HUDEP-2 (cell line): ENCODE data around the gene AKR1C2.
"Not testable (repeated sequence)": the region's sequence is repeated elsewhere in the genome, so short reads cannot be mapped to it uniquely, and the experiment has no call there.

Experiments used
- DNase-seq, 76 experiments: peaks; one replicate each; lab custom pipeline; 2025; ENCODE audit not compliant: unreplicated experiment in 76 of 76; lab: John Stamatoyannopoulos, UW

The AKR1C2 gene

GRCh38 chr10:4992564-4992963 is 11.1 kb downstream of the AKR1C2 start:
- not testable (repeated sequence) for DNase-seq

- DNase-seq, result not testable (repeated sequence)
Observed at GRCh38 chr10:4991463-4991862, 12.2 kb downstream of the AKR1C2 start.

- DNase-seq, result no peak
Observed at GRCh38 chr10:4990217-4990616, 13.4 kb downstream of the AKR1C2 start.

- DNase-seq, result not testable (repeated sequence)
Observed at GRCh38 chr10:4988000-4988641, 15.5 kb downstream of the AKR1C2 start.

- no peak for DNase-seq
Observed at GRCh38 chr10:4984971-4985594, 18.6 kb downstream of the AKR1C2 start.

- no peak for DNase-seq
Observed at GRCh38 chr10:4984223-4984622, 19.4 kb downstream of the AKR1C2 start.

GRCh38 chr10:4983615-4984216 is 19.9 kb downstream of the AKR1C2 start:
- no peak for DNase-seq

- DNase-seq, result peak in 1 of 76 experiments; percentile 2
Observed at GRCh38 chr10:4982764-4983226, 20.9 kb downstream of the AKR1C2 start.

- DNase-seq, result peak in 70 of 76 experiments; percentile 4 to 88 (median 42)
Observed at GRCh38 chr10:4981722-4982471, 21.8 kb downstream of the AKR1C2 start.

GRCh38 chr10:4980793-4981192 is 22.9 kb downstream of the AKR1C2 start:
- no peak for DNase-seq

- DNase-seq, result no peak
Observed at GRCh38 chr10:4978870-4979269, 24.8 kb downstream of the AKR1C2 start.

GRCh38 chr10:4977025-4977424 is 26.6 kb downstream of the AKR1C2 start:
- no peak for DNase-seq

GRCh38 chr10:4974400-4974799 is 29.3 kb downstream of the AKR1C2 start:
- DNase-seq, result not testable (repeated sequence)

- not testable (repeated sequence) for DNase-seq
Observed at GRCh38 chr10:4973294-4973693, 30.4 kb downstream of the AKR1C2 start.

GRCh38 chr10:4972369-4973142 is 31.1 kb downstream of the AKR1C2 start:
- not testable (repeated sequence) for DNase-seq

GRCh38 chr10:4970362-4970761 is 33.3 kb downstream of the AKR1C2 start:
- DNase-seq, result not testable (repeated sequence)

GRCh38 chr10:4969289-4969688 is 34.4 kb downstream of the AKR1C2 start:
- not testable (repeated sequence) for DNase-seq

- not testable (repeated sequence) for DNase-seq
Observed at GRCh38 chr10:4967189-4967588, 36.5 kb downstream of the AKR1C2 start.

- not testable (repeated sequence) for DNase-seq
Observed at GRCh38 chr10:4965763-4966162, 37.9 kb downstream of the AKR1C2 start.

- DNase-seq, result not testable (repeated sequence)
Observed at GRCh38 chr10:4963815-4964154, 39.9 kb downstream of the AKR1C2 start.
